GM12878 (cell line): Measurements from ENCODE around the gene COL15A1. TPM values are rescaled to one million over a fixed set of nuclear protein-coding genes. Genes with fewer than 3 reads are reported as not detected.

Source experiments
- ATAC-seq: fragments of 200-7000 bp; cut with Tn5 transposase; 3 replicates; pipeline ENCODE4 v1.9.1; 2020; ENCODE audit warnings: mild to moderate bottlenecking, moderate library complexity
- BruUV-seq: library from RNA; stranded (reverse); fragments of 400-500 nt; replicated peaks from 2 replicates; lab custom pipeline; 2021; lab: Mats Ljungman, UMichigan
- CTCF ChIA-PET: fragments of 300-600 bp; sonication (Branson Sonifier 250); formaldehyde crosslinking; extraction: SDS; loops from one replicate; lab custom pipeline; 2021; ENCODE audit warnings: inconsistent platforms; lab: Yijun Ruan, JAX
- POLR2A ChIA-PET: fragments of 350-600 bp; formaldehyde crosslinking; extraction: SDS; loops from one replicate; lab custom pipeline; 2021; ENCODE audit warnings: inconsistent platforms; lab: Charles Lee
- RAD21 ChIA-PET: fragments of 300-600 bp; sonication (Branson Sonifier 250); formaldehyde crosslinking; loops from one replicate; lab custom pipeline; 2023; ENCODE audit warnings: antibody characterized with exemption; ENCODE audit not compliant: unreplicated experiment; lab: Charles Lee
- SMC1A ChIA-PET: fragments of 300-600 bp; sonication (Branson Sonifier 250); formaldehyde crosslinking; loops from one replicate; lab custom pipeline; 2023; ENCODE audit not compliant: unreplicated experiment, uncharacterized antibody; lab: Charles Lee
- DNase-seq: peaks from one replicate; pipeline ENCODE4 v3.0.0-alpha.2; 2011; ENCODE audit warnings: low read depth, low spot score
- FAIRE-seq: peaks from 3 replicates; lab custom pipeline; 2011; peaks lifted over from hg19 to GRCh38; lab: Jason Lieb, UNC
- H2AFZ ChIP-seq: 2 replicates; pipeline ENCODE4 v1.6.0; 2011; ENCODE audit warnings: low read depth, low read length, control low read depth; ENCODE audit not compliant: control insufficient read depth
- H3K27ac ChIP-seq: 2 replicates; pipeline ENCODE4 v1.5.1; 2011; ENCODE audit warnings: control low read depth; ENCODE audit not compliant: control insufficient read depth, insufficient read depth
- H3K27me3 ChIP-seq, 2 experiments: replicated peaks in 1 of 2; 2 replicates each; pipeline versions ENCODE4 v1.6.0 to v1.6.1; 2011; ENCODE audit warnings: low read length in 1 of 2; ENCODE audit not compliant: control insufficient read depth in 2 of 2, insufficient read depth in 2 of 2
- H3K36me3 ChIP-seq, 2 experiments: 2 replicates each; pipeline ENCODE4 v1.5.1; 2011; ENCODE audit warnings: low read length in 1 of 2; ENCODE audit not compliant: control insufficient read depth in 2 of 2, insufficient read depth in 2 of 2
- H3K4me1 ChIP-seq: 2 replicates; pipeline ENCODE4 v1.6.1; 2011; ENCODE audit warnings: mild to moderate bottlenecking, low read length, moderate library complexity, mixed read lengths; ENCODE audit not compliant: control insufficient read depth, insufficient read depth
- H3K4me2 ChIP-seq: 2 replicates; pipeline ENCODE4 v1.6.0; 2011; ENCODE audit warnings: control low read depth; ENCODE audit not compliant: control insufficient read depth, insufficient read depth
- H3K4me3 ChIP-seq: fragments of 200-600 bp; sonication (generic); 2 replicates; pipeline ENCODE4 v1.5.1; 2016
- H3K79me2 ChIP-seq: 2 replicates; pipeline ENCODE4 v1.6.0; 2011; ENCODE audit warnings: low read length; ENCODE audit not compliant: control insufficient read depth, insufficient read depth
- H3K9ac ChIP-seq: 2 replicates; pipeline ENCODE4 v1.8.0; 2011; ENCODE audit warnings: low read length, control low read depth, mixed read lengths; ENCODE audit not compliant: control insufficient read depth, insufficient read depth
- H3K9me3 ChIP-seq: replicated peaks from 3 replicates; pipeline ENCODE4 v1.5.1; 2011; ENCODE audit warnings: mild to moderate bottlenecking, low read length; ENCODE audit not compliant: control insufficient read depth, insufficient read depth
- H4K20me1 ChIP-seq: 2 replicates; pipeline ENCODE4 v1.6.0; 2011; ENCODE audit not compliant: control insufficient read depth, insufficient read depth
- CUX1 ChIP-seq: IDR thresholded peaks from 2 replicates; pipeline ENCODE4 v1.6.1; 2012; ENCODE audit warnings: improper control_type of control experiment, low read depth, low read length; ENCODE audit not compliant: insufficient replicate concordance
- KLF5 ChIP-seq: fragments of 450-650 bp; IDR thresholded peaks from 2 replicates; pipeline ENCODE4 v1.6.1; 2014; ENCODE audit warnings: mild to moderate bottlenecking; ENCODE audit not compliant: partially characterized antibody
- MYC ChIP-seq: IDR thresholded peaks from 2 replicates; pipeline ENCODE4 v1.6.1; 2011; ENCODE audit warnings: mild to moderate bottlenecking, low read length, moderate library complexity, inconsistent platforms; ENCODE audit not compliant: insufficient read depth, insufficient replicate concordance, insufficient read length, severe bottlenecking
- SMC3 ChIP-seq: IDR thresholded peaks from 2 replicates; pipeline ENCODE4 v1.6.1; 2011; ENCODE audit warnings: low read length, improper control_type of control experiment, borderline replicate concordance
- YY1 ChIP-seq: IDR thresholded peaks from 2 replicates; pipeline ENCODE4 v1.6.1; 2011; ENCODE audit warnings: low read depth, mild to moderate bottlenecking, low read length
- ZBTB4 ChIP-seq: fragments of 450-650 bp; formaldehyde crosslinking; IDR thresholded peaks from 2 replicates; pipeline ENCODE4 v1.4.0; 2022; ENCODE audit warnings: mild to moderate bottlenecking, moderate library complexity
- ZZZ3 ChIP-seq: IDR thresholded peaks from 2 replicates; pipeline ENCODE4 v1.6.1; 2011; ENCODE audit warnings: low read depth; ENCODE audit not compliant: control insufficient read depth, insufficient read length
- WGBS: methylation state at CpG from one replicate; pipeline ENCODE4 v1.1.6; 2016; ENCODE audit warnings: low lambda C conversion rate; ENCODE audit not compliant: insufficient replicate concordance, insufficient coverage; ENCODE audit errors: missing lambda C conversion rate; 5-methylcytosine and 5-hydroxymethylcytosine counted together
- in situ Hi-C: fragments of 300-500 bp; cut with MboI; formaldehyde crosslinking; loops from 9 replicates; pipeline ENCODE4 v1.14.3; 2018; ENCODE audit warnings: mixed read lengths
- intact Hi-C: fragments of 100-400 bp; cut with micrococcal nuclease; formaldehyde crosslinking; loops from one replicate; pipeline ENCODE4 v1.14.2; 2022; ENCODE audit not compliant: unreplicated experiment
- polyA plus RNA-seq, 11 experiments: library from polyadenylated mRNA; depleted of rRNA in 4 of 11; unstranded in 6 of 11; stranded (reverse) in 5 of 11; fragments of >200 nt; fragmentation: Nextera tagmentation in 4 of 11; fragmentation: Illumina TruSeq in 1 of 11; extraction: Ambion mirVana in 4 of 11; extraction: Trizol in 1 of 11; gene quantifications; 1 replicate in 1 of 11; 2 replicates in 10 of 11; pipeline versions ENCODE4 v1.2.1 to v1.2.3, GENCODE V29; 2011 to 2016; ENCODE audit warnings: inconsistent platforms in 2 of 11, missing spikeins in 2 of 11, low read depth in 1 of 11
- total RNA-seq, 4 experiments: library from RNA; depleted of rRNA in 3 of 4; stranded (reverse); fragments of >200 nt in 3 of 4; fragmentation: Illumina TruSeq in 1 of 4; extraction: Trizol in 1 of 4; gene quantifications; 2 replicates each; pipeline versions ENCODE4 v1.2.1 to v1.2.3, GENCODE V29; 2013 to 2021
- TF ChIP-seq, protein P1 (sequence below): IDR thresholded peaks from 2 replicates; pipeline ENCODE4 v1.6.1; 2012; ENCODE audit warnings: mild to moderate bottlenecking, low read depth, low read length

Gene COL15A1
- total and polyA plus RNA-seq, 10 of the 15 experiments (the other 5 are each of a cell fraction or from before 2014, with no cell fraction given): 0.01 to 0.28 (median 0.06) TPM; not detected in 2

DNA sequence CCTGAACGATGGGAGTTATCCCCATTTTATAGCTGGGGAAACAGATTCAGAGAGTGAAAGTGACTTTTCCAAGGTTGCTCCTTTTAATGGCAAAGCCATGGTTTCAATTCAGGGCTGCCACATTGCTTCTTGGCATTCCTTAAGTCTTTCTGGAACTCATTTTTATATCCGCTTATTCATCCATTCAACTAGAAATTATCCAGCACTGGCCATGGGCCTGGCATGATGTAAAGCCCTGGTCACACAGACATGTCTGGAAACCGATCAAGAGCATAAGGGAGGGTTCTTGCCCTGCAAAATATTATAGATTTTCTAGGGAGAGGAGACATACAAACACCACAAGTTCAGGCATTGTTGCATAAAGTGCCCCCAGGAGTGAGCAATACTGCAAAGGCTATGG is 43.0 kb upstream of the COL15A1 start:
- no peak overlapping the region for H3K9ac ChIP-seq
- no peaks in the 10 kb centered on the region for H3K4me1 ChIP-seq
- RAD21 ChIA-PET: no interaction called here
- ATAC-seq (no peak), DNase-seq (no peak), FAIRE-seq (no peak)
- intact Hi-C loops: no loop called here
- in situ Hi-C loops: no loop called here
- no peak overlapping the region for H2AFZ ChIP-seq
- H3K4me3 ChIP-seq: no peak overlapping the region
- 27% methylated on average over 3 of the region's 3 CpGs for WGBS
- no peaks in the 10 kb centered on the region for H3K36me3 ChIP-seq
- no peaks in the 10 kb centered on the region for H4K20me1 ChIP-seq
- no peaks in the 10 kb centered on the region; a peak in 2 of 4 replicates for H3K27me3 ChIP-seq
- SMC1A ChIA-PET: no interaction called here
- no peak overlapping the region for H3K27ac ChIP-seq
- H3K9me3 ChIP-seq: no peaks in the 10 kb centered on the region; the same call in 2 of the 3 replicates
- CTCF ChIA-PET: no interaction called here
- POLR2A ChIA-PET: no interaction called here
- no peak overlapping the region for H3K4me2 ChIP-seq
- BruUV-seq: no TSS peak
- no peaks in the 10 kb centered on the region for H3K79me2 ChIP-seq
- TF ChIP-seq ZZZ3 (no peak), YY1 (no peak), MYC (no peak), ZBTB4 (no peak), CUX1 (no peak), SMC3 (no peak), KLF5 (no peak)
- TF ChIP-seq, protein P1, sequence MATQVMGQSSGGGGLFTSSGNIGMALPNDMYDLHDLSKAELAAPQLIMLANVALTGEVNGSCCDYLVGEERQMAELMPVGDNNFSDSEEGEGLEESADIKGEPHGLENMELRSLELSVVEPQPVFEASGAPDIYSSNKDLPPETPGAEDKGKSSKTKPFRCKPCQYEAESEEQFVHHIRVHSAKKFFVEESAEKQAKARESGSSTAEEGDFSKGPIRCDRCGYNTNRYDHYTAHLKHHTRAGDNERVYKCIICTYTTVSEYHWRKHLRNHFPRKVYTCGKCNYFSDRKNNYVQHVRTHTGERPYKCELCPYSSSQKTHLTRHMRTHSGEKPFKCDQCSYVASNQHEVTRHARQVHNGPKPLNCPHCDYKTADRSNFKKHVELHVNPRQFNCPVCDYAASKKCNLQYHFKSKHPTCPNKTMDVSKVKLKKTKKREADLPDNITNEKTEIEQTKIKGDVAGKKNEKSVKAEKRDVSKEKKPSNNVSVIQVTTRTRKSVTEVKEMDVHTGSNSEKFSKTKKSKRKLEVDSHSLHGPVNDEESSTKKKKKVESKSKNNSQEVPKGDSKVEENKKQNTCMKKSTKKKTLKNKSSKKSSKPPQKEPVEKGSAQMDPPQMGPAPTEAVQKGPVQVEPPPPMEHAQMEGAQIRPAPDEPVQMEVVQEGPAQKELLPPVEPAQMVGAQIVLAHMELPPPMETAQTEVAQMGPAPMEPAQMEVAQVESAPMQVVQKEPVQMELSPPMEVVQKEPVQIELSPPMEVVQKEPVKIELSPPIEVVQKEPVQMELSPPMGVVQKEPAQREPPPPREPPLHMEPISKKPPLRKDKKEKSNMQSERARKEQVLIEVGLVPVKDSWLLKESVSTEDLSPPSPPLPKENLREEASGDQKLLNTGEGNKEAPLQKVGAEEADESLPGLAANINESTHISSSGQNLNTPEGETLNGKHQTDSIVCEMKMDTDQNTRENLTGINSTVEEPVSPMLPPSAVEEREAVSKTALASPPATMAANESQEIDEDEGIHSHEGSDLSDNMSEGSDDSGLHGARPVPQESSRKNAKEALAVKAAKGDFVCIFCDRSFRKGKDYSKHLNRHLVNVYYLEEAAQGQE: no peak
